ENCODE results near the gene C6orf120.

C6orf120 gene

GRCh38 chr6:169714178-169714577, 12.3 kb downstream of the C6orf120 start:
- H3K9me3 ChIP-seq (replicated peaks; ENCODE audit: low read length) = no peaks in the 10 kb centered on the region
- no peaks in the 10 kb centered on the region for H3K4me1 ChIP-seq (ENCODE audit: control insufficient read depth, insufficient read depth, low read length)
- peaks cover 25% of the 10 kb centered on the region for H3K36me3 ChIP-seq (ENCODE audit: insufficient read depth, low read length)
- no peaks in the 10 kb centered on the region for H3K27me3 ChIP-seq (ENCODE audit: control insufficient read depth, insufficient read depth, low read length)
- H3K4me3 ChIP-seq (ENCODE audit: low read length) = no peak overlapping the region
- H3K4me2 ChIP-seq (ENCODE audit: low read length) = no peak overlapping the region
- H3K9ac ChIP-seq (ENCODE audit: low read depth, low read length) = no peak overlapping the region

- H3K4me3 ChIP-seq (ENCODE audit: low read length) = no peak overlapping the region
- no peaks in the 10 kb centered on the region for H3K27me3 ChIP-seq (ENCODE audit: control insufficient read depth, insufficient read depth, low read length)
- H3K9ac ChIP-seq (ENCODE audit: low read depth, low read length) = no peak overlapping the region
- peaks cover 25% of the 10 kb centered on the region for H3K36me3 ChIP-seq (ENCODE audit: insufficient read depth, low read length)
- H3K4me2 ChIP-seq (ENCODE audit: low read length) = no peak overlapping the region
- no peaks in the 10 kb centered on the region for H3K9me3 ChIP-seq (replicated peaks; ENCODE audit: low read length)
- peaks cover 2% of the 10 kb centered on the region for H3K4me1 ChIP-seq (ENCODE audit: control insufficient read depth, insufficient read depth, low read length)
These were observed 12.7 kb downstream of the C6orf120 start for GRCh38 chr6:169714595-169714994.

GRCh38 chr6:169719117-169719516, 17.2 kb downstream of the C6orf120 start:
- H3K36me3 ChIP-seq (ENCODE audit: insufficient read depth, low read length) = peaks cover 21% of the 10 kb centered on the region

DNA sequence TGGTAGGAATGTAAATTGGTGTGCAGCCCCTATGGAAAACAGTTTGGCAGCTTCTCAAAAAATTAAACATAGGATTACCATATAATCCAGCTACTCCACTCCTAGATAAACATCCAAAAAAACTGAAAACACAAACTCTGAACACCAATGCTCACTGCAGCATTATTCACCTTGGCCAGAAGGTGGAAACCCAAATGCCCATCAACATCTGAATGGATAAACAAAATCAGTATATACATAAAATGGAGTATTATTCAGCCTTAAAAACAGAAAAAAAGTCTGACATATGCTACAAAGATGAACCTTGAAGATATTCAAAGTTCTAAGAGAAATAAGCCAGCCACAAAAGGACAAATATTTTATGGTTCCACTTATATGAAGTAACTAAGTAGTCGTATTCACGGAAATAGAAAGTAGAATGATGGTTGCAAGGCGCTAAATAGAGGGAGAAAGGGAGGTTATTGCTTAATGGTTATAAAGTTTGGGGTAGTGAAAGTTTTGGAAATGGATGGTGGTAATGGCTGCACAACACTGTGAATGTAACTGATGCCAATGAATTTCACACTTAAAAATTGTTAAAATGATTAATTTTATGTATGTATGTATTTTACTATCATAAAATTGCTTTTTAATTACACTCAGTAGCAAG, 18.4 kb downstream of the C6orf120 start:
- H3K4me2 ChIP-seq (ENCODE audit: low read length) = no peak overlapping the region
- H3K36me3 ChIP-seq (ENCODE audit: insufficient read depth, low read length) = peaks cover 12% of the 10 kb centered on the region
- no peaks in the 10 kb centered on the region for H3K27me3 ChIP-seq (ENCODE audit: control insufficient read depth, insufficient read depth, low read length)
- H3K9ac ChIP-seq (ENCODE audit: low read depth, low read length) = no peak overlapping the region
- no peak overlapping the region for H3K4me3 ChIP-seq (ENCODE audit: low read length)
- peaks cover 21% of the 10 kb centered on the region for H3K4me1 ChIP-seq (ENCODE audit: control insufficient read depth, insufficient read depth, low read length)
- H3K9me3 ChIP-seq (replicated peaks; ENCODE audit: low read length) = no peaks in the 10 kb centered on the region

More at GRCh38 chr6:169719117-169719516, 17.2 kb downstream of the C6orf120 start:
- peaks cover 14% of the 10 kb centered on the region for H3K4me1 ChIP-seq (ENCODE audit: control insufficient read depth, insufficient read depth, low read length)
- no peak overlapping the region for H3K4me3 ChIP-seq (ENCODE audit: low read length)
- H3K9ac ChIP-seq (ENCODE audit: low read depth, low read length) = no peak overlapping the region
- no peak overlapping the region for H3K4me2 ChIP-seq (ENCODE audit: low read length)
- no peaks in the 10 kb centered on the region for H3K27me3 ChIP-seq (ENCODE audit: control insufficient read depth, insufficient read depth, low read length)
- no peaks in the 10 kb centered on the region for H3K9me3 ChIP-seq (replicated peaks; ENCODE audit: low read length)

- Histone ChIP-seq H3K9ac (ENCODE audit: low read depth, low read length) (peak overlapping the region; percentile 70), H3K36me3 (ENCODE audit: insufficient read depth, low read length) (no peaks in the 10 kb centered on the region), H3K9me3 (replicated peaks; ENCODE audit: low read length) (no peaks in the 10 kb centered on the region), H3K27me3 (ENCODE audit: control insufficient read depth, insufficient read depth, low read length) (no peaks in the 10 kb centered on the region), H3K4me3 (ENCODE audit: low read length) (peak overlapping the region; percentile 74), H3K4me2 (ENCODE audit: low read length) (peak overlapping the region; percentile 93), H3K4me1 (ENCODE audit: control insufficient read depth, insufficient read depth, low read length) (peaks cover 22% of the 10 kb centered on the region)
These were observed 20.7 kb downstream of the C6orf120 start for GRCh38 chr6:169722362-169723199.

GRCh38 chr6:169723200-169723909, 21.4 kb downstream of the C6orf120 start:
- Histone ChIP-seq H3K36me3 (ENCODE audit: insufficient read depth, low read length) (no peaks in the 10 kb centered on the region), H3K27me3 (ENCODE audit: control insufficient read depth, insufficient read depth, low read length) (no peaks in the 10 kb centered on the region), H3K9me3 (replicated peaks; ENCODE audit: low read length) (no peaks in the 10 kb centered on the region), H3K4me2 (ENCODE audit: low read length) (peak overlapping the region; percentile 93), H3K9ac (ENCODE audit: low read depth, low read length) (peak overlapping the region; percentile 70), H3K4me1 (ENCODE audit: control insufficient read depth, insufficient read depth, low read length) (peaks cover 22% of the 10 kb centered on the region), H3K4me3 (ENCODE audit: low read length) (peak overlapping the region; percentile 74)

GRCh38 chr6:169723991-169724493, 22.1 kb downstream of the C6orf120 start:
- Histone ChIP-seq H3K4me3 (ENCODE audit: low read length) (peak overlapping the region; percentile 70), H3K9me3 (replicated peaks; ENCODE audit: low read length) (no peaks in the 10 kb centered on the region), H3K36me3 (ENCODE audit: insufficient read depth, low read length) (no peaks in the 10 kb centered on the region), H3K4me2 (ENCODE audit: low read length) (peak overlapping the region; percentile 61), H3K9ac (ENCODE audit: low read depth, low read length) (peak overlapping the region; percentile 59), H3K27me3 (ENCODE audit: control insufficient read depth, insufficient read depth, low read length) (no peaks in the 10 kb centered on the region), H3K4me1 (ENCODE audit: control insufficient read depth, insufficient read depth, low read length) (peaks cover 22% of the 10 kb centered on the region)

DNA sequence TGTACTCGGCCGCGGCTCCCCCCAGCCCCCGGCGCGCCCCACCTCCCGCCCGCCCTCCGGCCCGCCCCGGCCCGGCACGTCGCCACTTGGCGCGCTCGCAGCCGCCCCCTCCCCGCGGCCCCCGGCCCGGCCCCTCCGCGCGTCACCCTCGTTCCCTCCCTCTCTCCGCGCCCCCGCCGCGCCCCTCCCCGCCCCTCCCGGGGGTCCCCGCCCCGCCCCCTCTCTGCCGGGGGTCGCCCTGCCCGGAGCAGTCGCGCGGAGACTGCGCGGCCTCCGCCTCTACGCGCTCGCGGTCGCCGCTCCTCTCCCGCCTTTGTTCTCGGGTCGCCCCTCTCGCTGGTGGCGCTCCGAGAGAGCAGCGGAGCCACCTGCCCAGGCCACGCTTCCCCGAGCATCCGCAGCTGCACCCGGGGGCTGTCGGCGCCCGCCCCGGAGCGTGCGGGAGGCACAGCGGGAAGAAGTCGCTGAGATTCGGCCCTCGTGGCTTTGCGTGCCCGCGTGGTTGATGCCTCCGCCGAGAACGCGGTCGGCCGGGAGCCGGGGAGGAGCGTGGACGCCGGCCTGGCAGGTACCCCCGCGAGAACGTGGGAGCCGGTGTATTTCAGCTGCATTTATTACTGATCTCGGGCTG, 22.7 kb downstream of the C6orf120 start, which contains the start of gene PHF10:
Gene PHF10 (minus strand): TSS at position 7 of the 631 bp plus-strand sequence. CDS start 569 bp downstream, outside the sequence.
- peak within 1 kb of the TSS; percentile 93 for H3K4me2 ChIP-seq (ENCODE audit: low read length)
- H3K4me3 ChIP-seq (ENCODE audit: low read length) = peak within 1 kb of the TSS; percentile 74
- H3K4me1 ChIP-seq (ENCODE audit: control insufficient read depth, insufficient read depth, low read length) = peaks cover 20% of the 10 kb centered on the region
- H3K36me3 ChIP-seq (ENCODE audit: insufficient read depth, low read length) = no peaks in the 10 kb centered on the region
- H3K27me3 ChIP-seq (ENCODE audit: control insufficient read depth, insufficient read depth, low read length) = no peaks in the 10 kb centered on the region
- H3K9ac ChIP-seq (ENCODE audit: low read depth, low read length) = peak within 1 kb of the TSS; percentile 70
- H3K9me3 ChIP-seq (replicated peaks; ENCODE audit: low read length) = no peaks in the 10 kb centered on the region

GRCh38 chr6:169725125-169726048, 23.5 kb downstream of the C6orf120 start:
- Histone ChIP-seq H3K4me2 (ENCODE audit: low read length) (peak overlapping the region; percentile 85), H3K9ac (ENCODE audit: low read depth, low read length) (peak overlapping the region; percentile 64)

DNA sequence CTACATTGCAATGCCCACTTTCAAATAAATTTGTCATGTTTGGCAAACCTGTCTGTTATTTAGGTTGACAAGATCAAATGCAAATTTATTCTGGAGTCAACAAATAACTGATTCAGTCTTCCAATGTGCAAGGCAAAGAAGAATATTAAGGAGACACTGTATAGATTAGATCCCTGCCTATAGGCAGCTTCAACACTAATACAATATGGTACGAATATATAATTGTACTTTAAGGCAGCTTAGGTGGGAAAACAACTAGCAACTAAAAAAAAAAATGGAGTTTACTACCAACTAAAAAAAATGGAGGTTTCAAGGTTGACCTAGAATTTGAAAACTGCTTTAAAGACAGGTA, 24.1 kb downstream of the C6orf120 start:
- no peaks in the 10 kb centered on the region for H3K9me3 ChIP-seq (replicated peaks; ENCODE audit: low read length)
- no peak overlapping the region for H3K4me3 ChIP-seq (ENCODE audit: low read length)
- no peaks in the 10 kb centered on the region for H3K36me3 ChIP-seq (ENCODE audit: insufficient read depth, low read length)
- H3K4me1 ChIP-seq (ENCODE audit: control insufficient read depth, insufficient read depth, low read length) = peaks cover 20% of the 10 kb centered on the region
- H3K4me2 ChIP-seq (ENCODE audit: low read length) = no peak overlapping the region
- H3K27me3 ChIP-seq (ENCODE audit: control insufficient read depth, insufficient read depth, low read length) = no peaks in the 10 kb centered on the region
- H3K9ac ChIP-seq (ENCODE audit: low read depth, low read length) = no peak overlapping the region

More at GRCh38 chr6:169725125-169726048, 23.5 kb downstream of the C6orf120 start:
- peaks cover 20% of the 10 kb centered on the region for H3K4me1 ChIP-seq (ENCODE audit: control insufficient read depth, insufficient read depth, low read length)
- H3K27me3 ChIP-seq (ENCODE audit: control insufficient read depth, insufficient read depth, low read length) = no peaks in the 10 kb centered on the region
- H3K4me3 ChIP-seq (ENCODE audit: low read length) = peak overlapping the region; percentile 70
- H3K9me3 ChIP-seq (replicated peaks; ENCODE audit: low read length) = no peaks in the 10 kb centered on the region
- H3K36me3 ChIP-seq (ENCODE audit: insufficient read depth, low read length) = no peaks in the 10 kb centered on the region

Measured in skeletal muscle satellite cell (primary cell).